IPS-NIHi11 (cell line): ENCODE results near the gene FAM110A.
"Not testable (repeated sequence)": the region's sequence is repeated elsewhere in the genome, so short reads cannot be mapped to it uniquely, and the experiment has no call there.

Source experiments
- DNase-seq: peaks from one replicate; pipeline ENCODE4 v3.0.0; 2012; ENCODE audit warnings: mixed read lengths, low spot score

The FAM110A gene

GRCh38 chr20:873875-874607 is 40.5 kb downstream of the FAM110A start:
- DNase-seq, result no peak

- DNase-seq, result no peak
These were observed 41.6 kb downstream of the FAM110A start for GRCh38 chr20:875115-875514.

- DNase-seq, result no peak
These were observed 44.3 kb downstream of the FAM110A start for GRCh38 chr20:877814-878213.

- peak; percentile 85 for DNase-seq
These were observed 45.2 kb downstream of the FAM110A start for GRCh38 chr20:878511-879307.

GRCh38 chr20:879626-880025 is 46.1 kb downstream of the FAM110A start:
- no peak for DNase-seq

- no peak for DNase-seq
These were observed 47.7 kb downstream of the FAM110A start for GRCh38 chr20:881051-881782.

GRCh38 chr20:881783-882144 is 48.2 kb downstream of the FAM110A start:
- no peak for DNase-seq

GRCh38 chr20:884983-885952 is 51.8 kb downstream of the FAM110A start:
- DNase-seq, result peak; percentile 90

- DNase-seq, result no peak
These were observed 53.6 kb downstream of the FAM110A start for GRCh38 chr20:887137-887536.

- no peak for DNase-seq
These were observed 54.5 kb downstream of the FAM110A start for GRCh38 chr20:888057-888456.

GRCh38 chr20:889106-889505 is 55.6 kb downstream of the FAM110A start:
- no peak for DNase-seq

GRCh38 chr20:889932-890463 is 56.5 kb downstream of the FAM110A start:
- no peak for DNase-seq

- no peak for DNase-seq
These were observed 57.1 kb downstream of the FAM110A start for GRCh38 chr20:890666-891057.

GRCh38 chr20:891058-891705 is 57.7 kb downstream of the FAM110A start:
- DNase-seq, result no peak

GRCh38 chr20:891706-892080 is 58.2 kb downstream of the FAM110A start:
- no peak for DNase-seq

- DNase-seq, result not testable (repeated sequence)
These were observed 58.9 kb downstream of the FAM110A start for GRCh38 chr20:892371-892770.
